ENCODE data around the gene PUSL1.

DNA sequence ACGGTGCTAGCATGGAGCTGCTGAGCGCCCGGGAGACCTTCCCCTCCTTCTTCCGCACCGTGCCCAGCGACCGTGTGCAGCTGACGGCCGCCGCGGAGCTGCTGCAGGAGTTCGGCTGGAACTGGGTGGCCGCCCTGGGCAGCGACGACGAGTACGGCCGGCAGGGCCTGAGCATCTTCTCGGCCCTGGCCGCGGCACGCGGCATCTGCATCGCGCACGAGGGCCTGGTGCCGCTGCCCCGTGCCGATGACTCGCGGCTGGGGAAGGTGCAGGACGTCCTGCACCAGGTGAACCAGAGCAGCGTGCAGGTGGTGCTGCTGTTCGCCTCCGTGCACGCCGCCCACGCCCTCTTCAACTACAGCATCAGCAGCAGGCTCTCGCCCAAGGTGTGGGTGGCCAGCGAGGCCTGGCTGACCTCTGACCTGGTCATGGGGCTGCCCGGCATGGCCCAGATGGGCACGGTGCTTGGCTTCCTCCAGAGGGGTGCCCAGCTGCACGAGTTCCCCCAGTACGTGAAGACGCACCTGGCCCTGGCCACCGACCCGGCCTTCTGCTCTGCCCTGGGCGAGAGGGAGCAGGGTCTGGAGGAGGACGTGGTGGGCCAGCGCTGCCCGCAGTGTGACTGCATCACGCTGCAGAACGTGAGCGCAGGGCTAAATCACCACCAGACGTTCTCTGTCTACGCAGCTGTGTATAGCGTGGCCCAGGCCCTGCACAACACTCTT lies 23.8 kb downstream of the PUSL1 start:
- TF ChIP-seq YY1 (IDR thresholded peaks at IDR 0.05; ENCODE audit: insufficient read depth, insufficient read length) (no peak), ZNF274 (IDR thresholded peaks at IDR 0.05; ENCODE audit: low read depth, low read length) (no peak)
